Peyer's patch (tissue), 4 donors: Measurements from ENCODE around the gene VSTM4.

Source experiments
- POLR2A ChIP-seq, 2 donors: fragments of 450-650 bp; IDR thresholded peaks; one replicate each; pipeline ENCODE4 v1.5.1; 2017; ENCODE audit warnings: antibody characterized with exemption in 2 of 2, mild to moderate bottlenecking in 2 of 2, moderate library complexity in 2 of 2
- TF ChIP-seq, protein P1 (sequence below), 6 experiments: fragments of 450-650 bp in 4 of 6; fragments of 200-600 bp in 2 of 6; sonication (generic) in 1 of 6; IDR thresholded peaks; one replicate each; pipeline ENCODE4 v1.5.1; 2017 to 2019; ENCODE audit warnings: antibody characterized with exemption in 6 of 6, mild to moderate bottlenecking in 3 of 6, moderate library complexity in 1 of 6

DNA sequence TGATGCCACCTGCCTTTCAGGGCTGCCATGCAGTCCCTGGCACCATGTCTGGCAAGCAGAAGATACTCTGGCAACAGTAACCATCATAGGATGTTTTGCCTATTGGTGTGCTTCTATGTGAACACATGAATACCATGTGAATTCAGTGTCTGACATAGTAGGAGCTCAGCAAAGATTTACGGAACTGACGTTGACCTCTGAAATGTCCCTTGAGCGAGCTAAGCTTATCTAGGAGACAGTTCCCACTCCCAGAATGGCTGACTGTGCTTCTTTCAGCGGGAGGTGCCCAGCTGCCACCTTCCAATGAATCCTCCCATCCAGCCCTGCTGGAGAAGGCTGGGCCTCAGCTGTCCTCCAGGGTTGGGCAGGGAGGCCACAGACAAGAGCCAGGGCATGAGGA is 104.5 kb downstream of the VSTM4 start:
- TF ChIP-seq, protein P1, sequence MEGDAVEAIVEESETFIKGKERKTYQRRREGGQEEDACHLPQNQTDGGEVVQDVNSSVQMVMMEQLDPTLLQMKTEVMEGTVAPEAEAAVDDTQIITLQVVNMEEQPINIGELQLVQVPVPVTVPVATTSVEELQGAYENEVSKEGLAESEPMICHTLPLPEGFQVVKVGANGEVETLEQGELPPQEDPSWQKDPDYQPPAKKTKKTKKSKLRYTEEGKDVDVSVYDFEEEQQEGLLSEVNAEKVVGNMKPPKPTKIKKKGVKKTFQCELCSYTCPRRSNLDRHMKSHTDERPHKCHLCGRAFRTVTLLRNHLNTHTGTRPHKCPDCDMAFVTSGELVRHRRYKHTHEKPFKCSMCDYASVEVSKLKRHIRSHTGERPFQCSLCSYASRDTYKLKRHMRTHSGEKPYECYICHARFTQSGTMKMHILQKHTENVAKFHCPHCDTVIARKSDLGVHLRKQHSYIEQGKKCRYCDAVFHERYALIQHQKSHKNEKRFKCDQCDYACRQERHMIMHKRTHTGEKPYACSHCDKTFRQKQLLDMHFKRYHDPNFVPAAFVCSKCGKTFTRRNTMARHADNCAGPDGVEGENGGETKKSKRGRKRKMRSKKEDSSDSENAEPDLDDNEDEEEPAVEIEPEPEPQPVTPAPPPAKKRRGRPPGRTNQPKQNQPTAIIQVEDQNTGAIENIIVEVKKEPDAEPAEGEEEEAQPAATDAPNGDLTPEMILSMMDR (IDR thresholded peaks at IDR 0.05): no peak
- no peak for TF ChIP-seq POLR2A (IDR thresholded peaks at IDR 0.05)
